ENCODE results near the gene SLC4A8. TPM values are rescaled to one million over a fixed set of nuclear protein-coding genes. Genes with fewer than 3 reads are reported as not detected.

The SLC4A8 gene
- total RNA-seq, 1 experiment from 2014 or later, result 1.4 TPM

- ChIA-PET CTCF (interaction anchor here (0.6 to 5.5 kb wide), 18 partner anchors 10 to 819 kb away, joined by 3 to 55 read pairs (median 4); partner anchors contain the start of gene ATF1), POLR2A (interaction anchor here (1.6 kb wide), 1 partner anchor 402 kb away, joined by 3 read pairs; no protein-coding TSS in a partner anchor), RAD21 (ENCODE audit: low non-redundant PET in 1 of 2, low total read pairs in 2 of 2, uncharacterized antibody in 2 of 2, unreplicated experiment in 2 of 2) (interaction anchor here (0.9 to 1.6 kb wide), 5 partner anchors 30 to 454 kb away, joined by 3 to 4 read pairs (median 4); partner anchors contain the start of gene GALNT6 (in 1 of the 2))
- no peak overlapping the region for H3K4me2 ChIP-seq (ENCODE audit: low read length)
- TF ChIP-seq FOSL1 (IDR thresholded peaks at IDR 0.05; ENCODE audit: low read depth) (no peak), POLR2AphosphoS5 (IDR thresholded peaks at IDR 0.05; ENCODE audit: low read depth, low read length) (no peak), MAX (IDR thresholded peaks at IDR 0.05) (no peak), EZH2phosphoT487 (IDR thresholded peaks at IDR 0.05; ENCODE audit: borderline replicate concordance) (no peak), RAD21 (IDR thresholded peaks at IDR 0.05; ENCODE audit: low read depth) (peak; percentile 93), ZNF274 (IDR thresholded peaks at IDR 0.05; ENCODE audit: low read depth, low read length) (no peak), YY1 (IDR thresholded peaks at IDR 0.05; ENCODE audit: extremely low read depth, insufficient replicate concordance, low read depth, low read length) (peak; percentile 9), POLR2A (IDR thresholded peaks at IDR 0.05; ENCODE audit: borderline replicate concordance, extremely low read depth, insufficient read depth, insufficient read length) (no peak), CTCF (IDR thresholded peaks at IDR 0.05 in 2 of 3, conservative IDR thresholded peaks at IDR 0.05 in 1 of 3; ENCODE audit: borderline replicate concordance in 1 of 3, insufficient read depth in 1 of 3, low read depth in 2 of 3, low read length in 2 of 3) (peak; percentile 64 to 83 (median 72)), EZH2 (IDR thresholded peaks at IDR 0.05) (no peak), ZFX (IDR thresholded peaks at IDR 0.05) (no peak), ATF3 (IDR thresholded peaks at IDR 0.05) (no peak), TCF7L2 (IDR thresholded peaks at IDR 0.05; ENCODE audit: borderline replicate concordance, extremely low read depth, insufficient read depth, insufficient read length) (no peak)
- H3K4me1 ChIP-seq (ENCODE audit: control insufficient read depth in 1 of 2, insufficient read depth in 2 of 2, low read length in 2 of 2), result peaks cover 7 to 9% of the 10 kb centered on the region in 2 experiments; a peak in 2 of 4 replicates
- H3K9me2 ChIP-seq (ENCODE audit: insufficient read depth), result no peaks in the 10 kb centered on the region
- H3K79me2 ChIP-seq (ENCODE audit: insufficient read depth, low read length), result no peaks in the 10 kb centered on the region
- H3K9me3 ChIP-seq (ENCODE audit: control insufficient read depth in 1 of 2, insufficient read depth in 1 of 2, low read depth in 1 of 2, low read length in 2 of 2), result no peaks in the 10 kb centered on the region
- H3K36me3 ChIP-seq (ENCODE audit: control insufficient read depth in 1 of 2, insufficient read depth in 2 of 2, low read length in 2 of 2), result no peaks in the 10 kb centered on the region
- BruUV-seq (replicated peaks), result no TSS peak
- no peaks in the 10 kb centered on the region for H3K27me3 ChIP-seq (ENCODE audit: insufficient read depth, low read length)
- ATAC-seq (peak; percentile 49), DNase-seq (ENCODE audit: low read depth, low spot score) (peak; percentile 59)
- intact Hi-C loops (cut with micrococcal nuclease), result loop anchor here (1.0 to 2.0 kb wide), 6 partner anchors 111 to 559 kb away; a partner anchor contains a TSS
- no peak overlapping the region for H3K27ac ChIP-seq (ENCODE audit: low read depth, low read length)
- no peak overlapping the region for H2AFZ ChIP-seq (ENCODE audit: low read depth, low read length, poor library complexity, severe bottlenecking)
- H3K9ac ChIP-seq (ENCODE audit: low read length), result no peak overlapping the region
- no peak overlapping the region for H3K4me3 ChIP-seq (replicated peaks in 1 of 2; ENCODE audit: low read depth in 1 of 2, low read length in 2 of 2)
- no peaks in the 10 kb centered on the region for H4K20me1 ChIP-seq (ENCODE audit: insufficient read depth)
Measured at GRCh38 chr12:51421266-51421884, 3.3 kb upstream of the SLC4A8 start.

Measured in HCT116 (cell line).